DOHH2 (cell line): ENCODE results near the gene TNRC6C.
A peak's percentile ranks its signal among the peaks of the same experiment; 100 is the strongest.

ENCODE experiments used
- H3F3A ChIP-seq: fragments of 200-600 bp; sonication (generic), shearing (Covaris generic); 2 replicates; pipeline ENCODE4 v1.6.0; 2016; ENCODE audit warnings: antibody characterized with exemption, mild to moderate bottlenecking; ENCODE audit not compliant: control insufficient read depth, insufficient read depth
- H3K27ac ChIP-seq: fragments of 200-600 bp; sonication (generic); 2 replicates; pipeline ENCODE4 v1.5.1; 2014; ENCODE audit warnings: low read depth, mild to moderate bottlenecking, low read length, moderate library complexity
- H3K27me3 ChIP-seq: fragments of 200-600 bp; sonication (generic); 2 replicates; pipeline ENCODE4 v1.6.1; 2014; ENCODE audit warnings: mild to moderate bottlenecking, low read length, mixed read lengths; ENCODE audit not compliant: control insufficient read depth
- H3K36me3 ChIP-seq: fragments of 200-600 bp; sonication (generic); 2 replicates; pipeline ENCODE4 v1.6.1; 2014; ENCODE audit warnings: mild to moderate bottlenecking, low read length, moderate library complexity, mixed read lengths; ENCODE audit not compliant: control insufficient read depth
- H3K4me1 ChIP-seq: fragments of 200-600 bp; sonication (generic); 2 replicates; pipeline ENCODE4 v1.6.1; 2014; ENCODE audit warnings: mild to moderate bottlenecking, low read length, mixed read lengths; ENCODE audit not compliant: control insufficient read depth
- H3K4me2 ChIP-seq: fragments of 200-600 bp; sonication (generic); 2 replicates; pipeline ENCODE4 v1.6.0; 2014; ENCODE audit warnings: mild to moderate bottlenecking, low read length, moderate library complexity
- H3K4me3 ChIP-seq: fragments of 200-600 bp; sonication (generic); 2 replicates; pipeline ENCODE4 v1.5.1; 2014; ENCODE audit warnings: mild to moderate bottlenecking, low read length, mixed read lengths
- H3K79me2 ChIP-seq: fragments of 200-600 bp; sonication (generic); 2 replicates; pipeline ENCODE4 v1.6.1; 2014; ENCODE audit warnings: mild to moderate bottlenecking, low read length, mixed read lengths; ENCODE audit not compliant: control insufficient read depth
- H3K9me2 ChIP-seq: fragments of 200-600 bp; sonication (generic); replicated peaks from 2 replicates; pipeline ENCODE4 v1.6.1; 2014; ENCODE audit warnings: mild to moderate bottlenecking, low read length, mixed read lengths; ENCODE audit not compliant: control insufficient read depth
- H3K9me3 ChIP-seq: fragments of 200-600 bp; sonication (generic); 2 replicates; pipeline ENCODE4 v1.6.1; 2014; ENCODE audit warnings: antibody characterized with exemption, low read length, mixed read lengths; ENCODE audit not compliant: control insufficient read depth, insufficient read depth
- H4K20me1 ChIP-seq: fragments of 200-600 bp; sonication (generic); 2 replicates; pipeline ENCODE4 v1.6.0; 2014; ENCODE audit warnings: low read depth, mild to moderate bottlenecking, antibody characterized with exemption, low read length, moderate library complexity; ENCODE audit not compliant: control insufficient read depth, insufficient read depth
- EZH2phosphoT487 ChIP-seq: fragments of 200-600 bp; sonication (generic); IDR thresholded peaks from 2 replicates; pipeline ENCODE4 v1.6.1; 2017; ENCODE audit warnings: borderline replicate concordance, mild to moderate bottlenecking, antibody characterized with exemption, low read length, moderate library complexity, mixed read lengths
- TF ChIP-seq, protein P1 (sequence below): fragments of 200-600 bp; sonication (generic); IDR thresholded peaks from one replicate; pipeline ENCODE4 v1.5.1; 2014; ENCODE audit warnings: antibody characterized with exemption, mild to moderate bottlenecking, low read depth, low read length; ENCODE audit not compliant: poor library complexity, severe bottlenecking

Gene TNRC6C

DNA sequence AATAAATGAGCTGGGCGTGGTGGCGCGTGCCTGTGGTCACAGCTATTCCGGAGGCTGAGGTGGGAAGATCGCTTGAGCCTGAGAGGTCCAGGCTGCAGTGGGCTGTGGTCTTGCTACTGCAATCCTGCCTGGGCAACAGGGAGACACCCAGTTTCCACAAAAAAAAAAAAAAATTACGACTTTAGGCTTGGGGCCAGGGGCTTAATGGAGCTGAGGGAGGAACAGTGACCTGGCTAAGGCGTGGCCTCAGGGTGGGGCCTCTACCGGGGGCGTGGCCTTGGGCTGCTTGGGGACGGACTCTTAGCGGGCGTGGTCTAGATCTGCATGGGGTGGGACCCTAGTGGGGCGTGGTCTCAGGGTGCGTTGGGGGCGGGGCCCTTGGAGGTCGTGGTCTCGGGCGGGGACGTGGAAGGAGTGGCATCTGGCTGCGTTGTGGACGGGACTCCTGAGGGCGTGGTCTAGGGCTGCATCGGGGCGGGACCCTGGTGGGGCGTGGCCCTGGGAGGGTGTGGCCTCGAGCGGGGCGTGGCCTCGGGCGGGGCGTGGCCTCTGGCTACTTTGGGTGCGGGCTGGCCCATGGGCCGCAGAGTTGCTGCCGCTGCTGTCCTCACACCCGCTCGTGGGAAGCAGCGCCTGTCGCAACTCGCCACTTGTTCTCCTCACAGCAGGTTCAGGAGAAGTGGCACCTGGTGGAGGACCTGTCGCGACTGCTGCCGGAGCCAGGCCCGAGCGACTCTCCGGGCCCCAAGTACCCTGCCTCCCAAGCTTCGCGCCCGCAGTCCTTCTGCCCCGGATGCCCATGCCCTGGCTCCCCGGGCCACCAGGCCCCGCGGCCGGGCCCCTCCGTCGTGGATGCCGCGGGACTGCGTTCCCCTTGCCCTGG is 181.9 kb downstream of the TNRC6C start:
- H3K4me3 ChIP-seq = no peak overlapping the region
- peaks cover 52% of the 10 kb centered on the region for H3K36me3 ChIP-seq
- peak overlapping the region; percentile 30; the same call in 1 of the 2 replicates for H3K4me2 ChIP-seq
- TF ChIP-seq, protein P1, sequence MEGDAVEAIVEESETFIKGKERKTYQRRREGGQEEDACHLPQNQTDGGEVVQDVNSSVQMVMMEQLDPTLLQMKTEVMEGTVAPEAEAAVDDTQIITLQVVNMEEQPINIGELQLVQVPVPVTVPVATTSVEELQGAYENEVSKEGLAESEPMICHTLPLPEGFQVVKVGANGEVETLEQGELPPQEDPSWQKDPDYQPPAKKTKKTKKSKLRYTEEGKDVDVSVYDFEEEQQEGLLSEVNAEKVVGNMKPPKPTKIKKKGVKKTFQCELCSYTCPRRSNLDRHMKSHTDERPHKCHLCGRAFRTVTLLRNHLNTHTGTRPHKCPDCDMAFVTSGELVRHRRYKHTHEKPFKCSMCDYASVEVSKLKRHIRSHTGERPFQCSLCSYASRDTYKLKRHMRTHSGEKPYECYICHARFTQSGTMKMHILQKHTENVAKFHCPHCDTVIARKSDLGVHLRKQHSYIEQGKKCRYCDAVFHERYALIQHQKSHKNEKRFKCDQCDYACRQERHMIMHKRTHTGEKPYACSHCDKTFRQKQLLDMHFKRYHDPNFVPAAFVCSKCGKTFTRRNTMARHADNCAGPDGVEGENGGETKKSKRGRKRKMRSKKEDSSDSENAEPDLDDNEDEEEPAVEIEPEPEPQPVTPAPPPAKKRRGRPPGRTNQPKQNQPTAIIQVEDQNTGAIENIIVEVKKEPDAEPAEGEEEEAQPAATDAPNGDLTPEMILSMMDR = no peak
- TF ChIP-seq EZH2phosphoT487 = no peak
- H3K27ac ChIP-seq = no peak overlapping the region
- no peaks in the 10 kb centered on the region for H3K9me2 ChIP-seq
- H3K9me3 ChIP-seq = no peaks in the 10 kb centered on the region
- no peaks in the 10 kb centered on the region for H4K20me1 ChIP-seq
- no peaks in the 10 kb centered on the region for H3K27me3 ChIP-seq
- H3F3A ChIP-seq = peaks cover 13% of the 10 kb centered on the region
- H3K79me2 ChIP-seq = no peaks in the 10 kb centered on the region
- peaks cover 48% of the 10 kb centered on the region for H3K4me1 ChIP-seq

DNA sequence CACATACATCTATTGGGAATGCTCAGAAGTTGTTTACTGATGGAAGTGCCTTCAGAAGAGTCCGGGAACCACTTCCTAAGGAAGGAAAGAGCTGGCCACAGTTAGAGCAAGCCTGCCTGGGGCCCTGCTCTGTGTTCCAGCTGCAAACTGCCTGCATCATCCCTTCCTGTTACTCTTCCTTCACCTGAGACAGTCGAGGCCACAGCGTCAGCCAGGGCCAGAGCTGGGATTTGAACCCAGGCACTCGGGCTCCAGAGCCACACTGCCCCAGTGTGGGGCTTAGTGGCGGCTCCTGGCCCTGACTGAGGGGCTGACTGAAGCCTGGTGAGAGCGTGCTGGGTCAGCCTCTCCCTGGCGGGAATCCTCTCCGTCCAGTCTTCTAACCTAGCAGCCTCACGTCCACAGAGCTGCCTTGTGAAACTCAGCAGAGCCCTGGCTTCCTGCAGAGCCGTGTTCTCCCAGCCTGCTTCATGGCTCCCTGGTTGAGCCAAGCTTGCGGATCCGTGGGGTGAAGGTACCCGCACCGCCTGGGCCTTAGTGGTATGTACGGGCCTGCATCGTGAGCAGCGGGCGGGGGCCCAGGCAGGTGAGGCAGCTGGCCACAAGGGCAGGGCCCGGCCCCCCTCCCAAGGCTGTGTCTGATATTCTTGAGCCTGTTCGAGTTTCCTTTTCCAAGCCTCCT is 183.1 kb downstream of the TNRC6C start:
- Histone ChIP-seq H3K36me3 (peaks cover 40% of the 10 kb centered on the region), H3K4me3 (no peak overlapping the region), H3K27me3 (no peaks in the 10 kb centered on the region), H3K27ac (no peak overlapping the region), H3K9me2 (no peaks in the 10 kb centered on the region), H3K4me2 (no peak overlapping the region), H3F3A (peaks cover 13% of the 10 kb centered on the region), H3K4me1 (peaks cover 48% of the 10 kb centered on the region), H3K9me3 (no peaks in the 10 kb centered on the region), H3K79me2 (no peaks in the 10 kb centered on the region), H4K20me1 (no peaks in the 10 kb centered on the region)
- no peak for TF ChIP-seq EZH2phosphoT487
- TF ChIP-seq, protein P1 = no peak

DNA sequence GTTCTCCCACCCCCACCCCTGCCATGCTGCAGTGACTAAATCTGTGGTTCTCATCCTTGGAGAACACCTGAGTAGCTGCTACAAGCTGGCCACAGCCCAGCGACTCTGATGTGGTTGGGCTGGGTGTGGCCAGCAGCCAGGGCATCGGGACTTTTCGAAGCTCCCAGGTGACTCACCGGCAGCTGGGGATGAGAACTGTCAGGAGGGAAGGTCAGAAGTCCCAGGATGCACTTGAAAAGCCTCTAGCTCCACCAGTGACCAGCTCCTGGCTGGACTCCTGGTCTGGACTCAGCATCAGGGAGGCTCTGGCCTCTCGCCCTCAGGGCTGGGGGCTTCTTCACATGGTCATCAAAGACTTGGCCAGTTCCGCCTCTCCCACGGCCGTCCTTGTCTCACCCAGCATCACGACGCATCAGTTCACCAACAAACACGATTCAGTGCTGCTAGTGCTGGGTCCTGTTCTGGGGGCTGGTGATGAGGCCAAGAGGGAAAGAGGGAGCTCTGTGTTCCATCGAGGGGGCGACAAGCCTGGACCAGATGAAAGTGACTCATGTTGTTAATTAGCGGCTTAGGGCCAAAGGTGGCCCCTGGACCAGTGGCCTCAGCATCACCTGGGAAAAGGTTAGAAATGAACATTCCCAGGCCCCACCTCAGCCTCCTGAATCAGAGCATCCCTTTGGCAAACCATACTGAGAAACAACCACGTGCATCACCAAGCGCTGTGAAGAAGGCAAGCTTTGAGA is 183.8 kb downstream of the TNRC6C start:
- Histone ChIP-seq H3K36me3 (peaks cover 33% of the 10 kb centered on the region), H3K4me1 (peaks cover 48% of the 10 kb centered on the region), H3K27ac (no peak overlapping the region), H3K79me2 (no peaks in the 10 kb centered on the region), H3K9me2 (no peaks in the 10 kb centered on the region), H3F3A (peaks cover 13% of the 10 kb centered on the region; the same call in 1 of the 2 replicates), H4K20me1 (no peaks in the 10 kb centered on the region), H3K27me3 (no peaks in the 10 kb centered on the region), H3K4me2 (no peak overlapping the region), H3K9me3 (no peaks in the 10 kb centered on the region), H3K4me3 (no peak overlapping the region)
- TF ChIP-seq, protein P1 = no peak
- no peak for TF ChIP-seq EZH2phosphoT487
